Liver (tissue), 9 donors: ENCODE data around the gene ADGRV1. TPM values are rescaled to one million over a fixed set of nuclear protein-coding genes. Genes with fewer than 3 reads are reported as not detected.
A peak's percentile ranks its signal among the peaks of the same experiment; 100 is the strongest.

Experiments used
- DNase-seq: peaks from one replicate; pipeline ENCODE4 v3.0.0-alpha.2; 2017; ENCODE audit warnings: low spot score
- H3K27ac ChIP-seq, 2 donors: one replicate each; pipeline ENCODE4 v1.7.0; 2013; ENCODE audit warnings: inconsistent platforms in 2 of 2, low read length in 2 of 2, control low read depth in 1 of 2, low read depth in 1 of 2, mild to moderate bottlenecking in 1 of 2
- H3K27me3 ChIP-seq, 4 donors: one replicate each; pipeline versions ENCODE4 v1.6.1 to v1.7.0; 2013; ENCODE audit warnings: low read length in 3 of 4, inconsistent platforms in 1 of 4, mild to moderate bottlenecking in 1 of 4, moderate library complexity in 1 of 4; ENCODE audit not compliant: control insufficient read depth in 4 of 4, insufficient read depth in 4 of 4
- H3K36me3 ChIP-seq, 4 donors: one replicate each; pipeline versions ENCODE4 v1.6.1 to v1.7.0; 2013; ENCODE audit warnings: low read length in 3 of 4, mild to moderate bottlenecking in 3 of 4, low read depth in 1 of 4, moderate library complexity in 1 of 4; ENCODE audit not compliant: control insufficient read depth in 4 of 4, insufficient read depth in 3 of 4
- H3K4me1 ChIP-seq, 4 donors: one replicate each; pipeline versions ENCODE4 v1.6.1 to v1.7.0; 2013; ENCODE audit warnings: low read length in 3 of 4, mild to moderate bottlenecking in 3 of 4, moderate library complexity in 1 of 4; ENCODE audit not compliant: control insufficient read depth in 4 of 4, insufficient read depth in 4 of 4
- H3K4me3 ChIP-seq, 3 donors: one replicate each; pipeline versions ENCODE4 v1.6.1 to v1.7.0; 2013; ENCODE audit warnings: low read length in 3 of 3, control low read depth in 1 of 3, low read depth in 1 of 3, mild to moderate bottlenecking in 1 of 3
- H3K9ac ChIP-seq, 2 donors: one replicate each; pipeline ENCODE4 v1.7.0; 2013; ENCODE audit warnings: low read length in 2 of 2, mild to moderate bottlenecking in 2 of 2, moderate library complexity in 2 of 2, control low read depth in 1 of 2, low read depth in 1 of 2
- H3K9me3 ChIP-seq, 4 donors: one replicate each; pipeline versions ENCODE4 v1.6.1 to v1.7.0; 2013; ENCODE audit warnings: low read length in 3 of 4; ENCODE audit not compliant: control insufficient read depth in 4 of 4
- CTCF ChIP-seq: fragments of 150-350 bp; IDR thresholded peaks from 2 replicates; pipeline ENCODE4 v1.5.1; 2017; ENCODE audit warnings: improper control_type of control experiment, low read depth, low read length; ENCODE audit not compliant: missing input control
- EGR1 ChIP-seq, 2 donors: IDR thresholded peaks; 2 replicates each; pipeline ENCODE4 v1.6.1; 2016 to 2018; ENCODE audit warnings: antibody characterized with exemption in 2 of 2, low read depth in 2 of 2
- FOXA1 ChIP-seq: IDR thresholded peaks from 2 replicates; pipeline ENCODE4 v1.6.1; 2016; ENCODE audit warnings: antibody characterized with exemption
- FOXA2 ChIP-seq: IDR thresholded peaks from 2 replicates; pipeline ENCODE4 v1.6.1; 2016; ENCODE audit warnings: antibody characterized with exemption
- GABPA ChIP-seq, 2 donors: IDR thresholded peaks in 1 of 2; conservative IDR thresholded peaks in 1 of 2; 2 replicates each; pipeline ENCODE4 v1.6.1; 2016; ENCODE audit warnings: antibody characterized with exemption in 2 of 2, mild to moderate bottlenecking in 1 of 2, moderate library complexity in 1 of 2
- HNF4A ChIP-seq, 2 donors: conservative IDR thresholded peaks; 2 replicates each; pipeline ENCODE4 v1.6.1; 2016; ENCODE audit warnings: antibody characterized with exemption in 2 of 2, mild to moderate bottlenecking in 2 of 2
- HNF4G ChIP-seq: IDR thresholded peaks from 2 replicates; pipeline ENCODE4 v1.6.1; 2016; ENCODE audit warnings: antibody characterized with exemption
- JUND ChIP-seq, 2 donors: IDR thresholded peaks; 2 replicates each; pipeline ENCODE4 v1.6.1; 2016; ENCODE audit warnings: antibody characterized with exemption in 2 of 2
- NR2F2 ChIP-seq: IDR thresholded peaks from 2 replicates; pipeline ENCODE4 v1.6.1; 2016; ENCODE audit warnings: antibody characterized with exemption
- RAD21 ChIP-seq, 2 donors: IDR thresholded peaks; 2 replicates each; pipeline ENCODE4 v1.6.1; 2016; ENCODE audit warnings: antibody characterized with exemption in 2 of 2, mild to moderate bottlenecking in 2 of 2
- RXRA ChIP-seq, 2 donors: IDR thresholded peaks; 2 replicates each; pipeline ENCODE4 v1.6.1; 2017 to 2018; ENCODE audit warnings: antibody characterized with exemption in 2 of 2, mild to moderate bottlenecking in 1 of 2
- SP1 ChIP-seq: IDR thresholded peaks from 2 replicates; pipeline ENCODE4 v1.6.1; 2018; ENCODE audit warnings: antibody characterized with exemption, mild to moderate bottlenecking
- TAF1 ChIP-seq: conservative IDR thresholded peaks from 2 replicates; pipeline ENCODE4 v1.6.1; 2016; ENCODE audit warnings: antibody characterized with exemption, mild to moderate bottlenecking
- YY1 ChIP-seq: IDR thresholded peaks from 2 replicates; pipeline ENCODE4 v1.6.1; 2016; ENCODE audit warnings: antibody characterized with exemption, mild to moderate bottlenecking
- WGBS: extraction: QIAGEN DNeasy Blood & Tissue Kit; methylation state at CpG from one replicate; pipeline ENCODE4 v1.1.7; 2013; 5-methylcytosine and 5-hydroxymethylcytosine counted together
- polyA plus RNA-seq, 2 donors: library from polyadenylated mRNA; stranded (reverse) in 1 of 2; unstranded in 1 of 2; fragments of 200-250 nt in 1 of 2; fragments of >200 nt in 1 of 2; fragmentation: Nextera tagmentation in 1 of 2; extraction: Ambion mirVana in 1 of 2; gene quantifications; one replicate each; pipeline versions ENCODE4 v1.2.1 to v1.2.3, GENCODE V29; 2013 to 2015
- total RNA-seq, 2 donors: library from RNA; depleted of rRNA; stranded (reverse); fragments of >200 nt; gene quantifications; one replicate each; pipeline ENCODE4 v1.2.3, GENCODE V29; 2014
- TF ChIP-seq, protein P1 (sequence below): IDR thresholded peaks from 2 replicates; pipeline ENCODE4 v1.6.1; 2016; ENCODE audit warnings: antibody characterized with exemption
- TF ChIP-seq, protein P2 (sequence below): IDR thresholded peaks from 2 replicates; pipeline ENCODE4 v1.6.1; 2016; ENCODE audit warnings: antibody characterized with exemption, mild to moderate bottlenecking
- TF ChIP-seq, protein P3 (sequence below): IDR thresholded peaks from 2 replicates; pipeline ENCODE4 v1.6.1; 2016; ENCODE audit warnings: antibody characterized with exemption
- TF ChIP-seq, protein P4 (sequence below): IDR thresholded peaks from 2 replicates; pipeline ENCODE4 v1.6.1; 2016; ENCODE audit warnings: antibody characterized with exemption
- donor health status: healthy.
- donor health status: healthy.
- donor health status: healthy.
- donor health status: healthy.
- donor health status: healthy.

The ADGRV1 gene
- total and polyA plus RNA-seq, 4 donors: 5.1 to 15.5 (median 9.6) TPM

DNA sequence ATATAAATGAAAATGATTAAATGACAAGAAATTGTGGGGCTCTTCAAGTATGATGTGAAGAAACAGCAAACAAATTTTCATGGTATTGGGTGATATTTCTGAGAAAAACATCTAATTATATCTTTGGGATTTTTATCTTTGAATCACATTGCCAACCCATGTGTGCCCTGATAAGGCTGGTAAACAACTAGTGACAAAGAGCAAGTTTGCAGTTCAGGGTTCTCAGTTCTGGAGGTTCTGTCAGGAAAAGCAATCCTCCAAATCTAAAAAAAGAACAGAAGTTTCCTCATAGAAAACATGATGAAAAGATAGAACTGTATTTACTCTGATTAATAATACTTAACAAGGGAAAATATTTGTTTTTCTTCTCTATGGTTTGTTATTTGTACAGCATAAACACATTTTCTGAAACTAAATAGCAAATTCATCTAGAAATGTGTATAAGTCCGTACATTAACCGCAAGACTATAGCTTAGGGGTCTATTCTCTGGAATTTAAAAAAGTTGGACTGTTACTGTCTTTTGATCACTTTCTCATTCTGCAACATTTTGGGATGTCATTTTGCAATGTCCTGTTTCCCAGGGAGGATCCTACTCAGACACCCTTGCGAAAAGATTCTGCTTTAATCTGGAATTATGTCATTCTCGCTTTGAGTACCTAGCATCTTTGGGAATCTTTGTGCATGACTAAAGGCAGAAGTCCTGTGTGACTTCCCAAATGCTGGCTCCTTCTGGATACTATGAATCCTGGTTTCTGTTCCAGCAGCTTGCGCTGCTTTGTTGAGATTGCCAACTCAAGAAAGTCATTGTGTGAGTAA, 308.5 kb downstream of the ADGRV1 start:
- TF ChIP-seq NR2F2: no peak
- peak; percentile 47 for TF ChIP-seq TAF1
- TF ChIP-seq, protein P1, sequence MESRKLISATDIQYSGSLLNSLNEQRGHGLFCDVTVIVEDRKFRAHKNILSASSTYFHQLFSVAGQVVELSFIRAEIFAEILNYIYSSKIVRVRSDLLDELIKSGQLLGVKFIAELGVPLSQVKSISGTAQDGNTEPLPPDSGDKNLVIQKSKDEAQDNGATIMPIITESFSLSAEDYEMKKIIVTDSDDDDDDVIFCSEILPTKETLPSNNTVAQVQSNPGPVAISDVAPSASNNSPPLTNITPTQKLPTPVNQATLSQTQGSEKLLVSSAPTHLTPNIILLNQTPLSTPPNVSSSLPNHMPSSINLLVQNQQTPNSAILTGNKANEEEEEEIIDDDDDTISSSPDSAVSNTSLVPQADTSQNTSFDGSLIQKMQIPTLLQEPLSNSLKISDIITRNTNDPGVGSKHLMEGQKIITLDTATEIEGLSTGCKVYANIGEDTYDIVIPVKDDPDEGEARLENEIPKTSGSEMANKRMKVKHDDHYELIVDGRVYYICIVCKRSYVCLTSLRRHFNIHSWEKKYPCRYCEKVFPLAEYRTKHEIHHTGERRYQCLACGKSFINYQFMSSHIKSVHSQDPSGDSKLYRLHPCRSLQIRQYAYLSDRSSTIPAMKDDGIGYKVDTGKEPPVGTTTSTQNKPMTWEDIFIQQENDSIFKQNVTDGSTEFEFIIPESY: peak; percentile 81
- peak; percentile 22 to 42 for TF ChIP-seq RAD21 (IDR thresholded peaks at IDR 0.05)
- TF ChIP-seq EGR1 (IDR thresholded peaks at IDR 0.05; ENCODE audit: low read depth in 2 of 2): peak in 1 of 2 donors; percentile 35
- TF ChIP-seq RXRA (IDR thresholded peaks at IDR 0.05): peak; percentile 63 to 85
- peak in 1 of 2 donors; percentile 41 for TF ChIP-seq GABPA (IDR thresholded peaks at IDR 0.05 in 1 of 2, conservative IDR thresholded peaks at IDR 0.05 in 1 of 2)
- TF ChIP-seq HNF4A (conservative IDR thresholded peaks at IDR 0.05): peak; percentile 86 to 93
- TF ChIP-seq, protein P2, sequence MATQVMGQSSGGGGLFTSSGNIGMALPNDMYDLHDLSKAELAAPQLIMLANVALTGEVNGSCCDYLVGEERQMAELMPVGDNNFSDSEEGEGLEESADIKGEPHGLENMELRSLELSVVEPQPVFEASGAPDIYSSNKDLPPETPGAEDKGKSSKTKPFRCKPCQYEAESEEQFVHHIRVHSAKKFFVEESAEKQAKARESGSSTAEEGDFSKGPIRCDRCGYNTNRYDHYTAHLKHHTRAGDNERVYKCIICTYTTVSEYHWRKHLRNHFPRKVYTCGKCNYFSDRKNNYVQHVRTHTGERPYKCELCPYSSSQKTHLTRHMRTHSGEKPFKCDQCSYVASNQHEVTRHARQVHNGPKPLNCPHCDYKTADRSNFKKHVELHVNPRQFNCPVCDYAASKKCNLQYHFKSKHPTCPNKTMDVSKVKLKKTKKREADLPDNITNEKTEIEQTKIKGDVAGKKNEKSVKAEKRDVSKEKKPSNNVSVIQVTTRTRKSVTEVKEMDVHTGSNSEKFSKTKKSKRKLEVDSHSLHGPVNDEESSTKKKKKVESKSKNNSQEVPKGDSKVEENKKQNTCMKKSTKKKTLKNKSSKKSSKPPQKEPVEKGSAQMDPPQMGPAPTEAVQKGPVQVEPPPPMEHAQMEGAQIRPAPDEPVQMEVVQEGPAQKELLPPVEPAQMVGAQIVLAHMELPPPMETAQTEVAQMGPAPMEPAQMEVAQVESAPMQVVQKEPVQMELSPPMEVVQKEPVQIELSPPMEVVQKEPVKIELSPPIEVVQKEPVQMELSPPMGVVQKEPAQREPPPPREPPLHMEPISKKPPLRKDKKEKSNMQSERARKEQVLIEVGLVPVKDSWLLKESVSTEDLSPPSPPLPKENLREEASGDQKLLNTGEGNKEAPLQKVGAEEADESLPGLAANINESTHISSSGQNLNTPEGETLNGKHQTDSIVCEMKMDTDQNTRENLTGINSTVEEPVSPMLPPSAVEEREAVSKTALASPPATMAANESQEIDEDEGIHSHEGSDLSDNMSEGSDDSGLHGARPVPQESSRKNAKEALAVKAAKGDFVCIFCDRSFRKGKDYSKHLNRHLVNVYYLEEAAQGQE: peak; percentile 42
- TF ChIP-seq SP1: peak; percentile 81
- peak; percentile 93 for TF ChIP-seq FOXA2
- no peak for TF ChIP-seq CTCF
- peak; percentile 74 to 77 for TF ChIP-seq JUND (IDR thresholded peaks at IDR 0.05)
- peak; percentile 6 for TF ChIP-seq YY1
- TF ChIP-seq, protein P3, sequence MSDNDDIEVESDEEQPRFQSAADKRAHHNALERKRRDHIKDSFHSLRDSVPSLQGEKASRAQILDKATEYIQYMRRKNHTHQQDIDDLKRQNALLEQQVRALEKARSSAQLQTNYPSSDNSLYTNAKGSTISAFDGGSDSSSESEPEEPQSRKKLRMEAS: no peak
- TF ChIP-seq, protein P4, sequence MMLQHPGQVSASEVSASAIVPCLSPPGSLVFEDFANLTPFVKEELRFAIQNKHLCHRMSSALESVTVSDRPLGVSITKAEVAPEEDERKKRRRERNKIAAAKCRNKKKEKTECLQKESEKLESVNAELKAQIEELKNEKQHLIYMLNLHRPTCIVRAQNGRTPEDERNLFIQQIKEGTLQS: peak; percentile 29
- TF ChIP-seq FOXA1: peak; percentile 89
- peak; percentile 45 for TF ChIP-seq HNF4G
- no peak overlapping the region for H3K4me3 ChIP-seq
- DNase-seq: no peak
- peak overlapping the region; percentile 92 to 95 for H3K27ac ChIP-seq
- H3K9ac ChIP-seq: peak overlapping the region; percentile 74
- no peaks in the 10 kb centered on the region for H3K36me3 ChIP-seq
- peaks cover 0 to 40% (median 2%) of the 10 kb centered on the region in 4 donors for H3K4me1 ChIP-seq
- no peaks in the 10 kb centered on the region for H3K27me3 ChIP-seq
- H3K9me3 ChIP-seq: no peaks in the 10 kb centered on the region
- WGBS: 37% methylated on average over 5 of the region's 5 CpGs
